Parathyroid adenoma (tissue), 2 donors: Measurements from ENCODE around the gene TMEM200B.
"Not testable (repeated sequence)": the region's sequence is repeated elsewhere in the genome, so short reads cannot be mapped to it uniquely, and the experiment has no call there.

Source experiments
- H2AFZ ChIP-seq: fragments of 300-600 bp; sonication (generic); one replicate; pipeline ENCODE4 v1.7.0; 2017; ENCODE audit warnings: antibody characterized with exemption, mild to moderate bottlenecking
- H3K27ac ChIP-seq: fragments of 300-600 bp; sonication (generic); one replicate; pipeline ENCODE4 v1.7.0; 2017
- H3K27me3 ChIP-seq: fragments of 300-600 bp; sonication (generic); one replicate; pipeline ENCODE4 v1.7.0; 2017; ENCODE audit warnings: low read length; ENCODE audit not compliant: control insufficient read depth, insufficient read depth
- H3K36me3 ChIP-seq: fragments of 300-600 bp; sonication (generic); one replicate; pipeline ENCODE4 v1.7.0; 2017; ENCODE audit warnings: low read length; ENCODE audit not compliant: control insufficient read depth, insufficient read depth
- H3K4me1 ChIP-seq: fragments of 300-600 bp; sonication (generic); one replicate; pipeline ENCODE4 v1.7.0; 2017; ENCODE audit warnings: control low read depth
- H3K4me2 ChIP-seq: fragments of 300-600 bp; sonication (generic); one replicate; pipeline ENCODE4 v1.7.0; 2017; ENCODE audit warnings: low read length
- H3K4me3 ChIP-seq: fragments of 300-600 bp; sonication (generic); one replicate; pipeline ENCODE4 v1.7.0; 2017; ENCODE audit warnings: low read depth, low read length
- H3K79me2 ChIP-seq: fragments of 300-600 bp; sonication (generic); one replicate; pipeline ENCODE4 v1.7.0; 2017; ENCODE audit warnings: control low read depth
- H3K9ac ChIP-seq: fragments of 300-600 bp; sonication (generic); one replicate; pipeline ENCODE4 v1.7.0; 2017; ENCODE audit warnings: mild to moderate bottlenecking
- H3K9me3 ChIP-seq: fragments of 300-600 bp; sonication (generic); one replicate; pipeline ENCODE4 v1.7.0; 2017; ENCODE audit warnings: low read length; ENCODE audit not compliant: control insufficient read depth
- CTCF ChIP-seq: fragments of 300-600 bp; sonication (generic); IDR thresholded peaks from one replicate; pipeline ENCODE4 v1.7.0; 2017; ENCODE audit warnings: antibody characterized with exemption, mild to moderate bottlenecking
- donor health status: primary hyperparathyroidism.

TMEM200B gene

GRCh38 chr1:29136391-29136915 is 12.8 kb upstream of the TMEM200B start:
- H3K36me3 ChIP-seq: no peaks in the 10 kb centered on the region
- H2AFZ ChIP-seq: no peak overlapping the region
- H3K4me3 ChIP-seq: no peak overlapping the region
- H3K27ac ChIP-seq: no peak overlapping the region
- no peak for TF ChIP-seq CTCF
- H3K4me1 ChIP-seq: no peaks in the 10 kb centered on the region
- no peaks in the 10 kb centered on the region for H3K79me2 ChIP-seq
- no peaks in the 10 kb centered on the region for H3K27me3 ChIP-seq
- H3K4me2 ChIP-seq: no peak overlapping the region
- no peaks in the 10 kb centered on the region for H3K9me3 ChIP-seq
- no peak overlapping the region for H3K9ac ChIP-seq

DNA sequence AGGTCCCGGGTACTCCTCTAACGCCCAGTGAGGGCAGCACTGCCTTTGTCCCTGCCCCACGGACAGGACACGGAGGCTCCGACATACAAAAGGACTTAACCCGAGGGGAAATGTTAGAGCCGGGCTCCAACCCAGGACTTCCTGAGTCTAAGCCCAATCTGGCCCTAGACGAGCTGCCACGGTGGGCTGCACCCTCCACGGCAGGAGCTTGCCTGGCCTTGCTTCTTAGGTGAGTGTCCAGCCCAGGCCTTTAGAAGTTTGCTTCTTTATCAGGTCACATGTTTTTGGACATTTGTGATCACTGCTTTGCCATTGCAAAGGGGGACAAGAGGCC is 11.0 kb upstream of the TMEM200B start:
- no peak overlapping the region for H2AFZ ChIP-seq
- no peak overlapping the region for H3K4me3 ChIP-seq
- H3K9me3 ChIP-seq: no peaks in the 10 kb centered on the region
- H3K4me2 ChIP-seq: no peak overlapping the region
- H3K4me1 ChIP-seq: no peaks in the 10 kb centered on the region
- no peak overlapping the region for H3K27ac ChIP-seq
- H3K9ac ChIP-seq: no peak overlapping the region
- no peaks in the 10 kb centered on the region for H3K36me3 ChIP-seq
- no peaks in the 10 kb centered on the region for H3K79me2 ChIP-seq
- no peaks in the 10 kb centered on the region for H3K27me3 ChIP-seq
- TF ChIP-seq CTCF: no peak

- no peak overlapping the region for H3K4me2 ChIP-seq
- H3K9me3 ChIP-seq: no peaks in the 10 kb centered on the region
- no peaks in the 10 kb centered on the region for H3K79me2 ChIP-seq
- no peak for TF ChIP-seq CTCF
- H3K36me3 ChIP-seq: no peaks in the 10 kb centered on the region
- H3K4me1 ChIP-seq: no peaks in the 10 kb centered on the region
- H3K4me3 ChIP-seq: no peak overlapping the region
- H3K27me3 ChIP-seq: no peaks in the 10 kb centered on the region
- H2AFZ ChIP-seq: no peak overlapping the region
- H3K27ac ChIP-seq: no peak overlapping the region
- no peak overlapping the region for H3K9ac ChIP-seq
These were observed 10.4 kb upstream of the TMEM200B start for GRCh38 chr1:29133861-29134694.

DNA sequence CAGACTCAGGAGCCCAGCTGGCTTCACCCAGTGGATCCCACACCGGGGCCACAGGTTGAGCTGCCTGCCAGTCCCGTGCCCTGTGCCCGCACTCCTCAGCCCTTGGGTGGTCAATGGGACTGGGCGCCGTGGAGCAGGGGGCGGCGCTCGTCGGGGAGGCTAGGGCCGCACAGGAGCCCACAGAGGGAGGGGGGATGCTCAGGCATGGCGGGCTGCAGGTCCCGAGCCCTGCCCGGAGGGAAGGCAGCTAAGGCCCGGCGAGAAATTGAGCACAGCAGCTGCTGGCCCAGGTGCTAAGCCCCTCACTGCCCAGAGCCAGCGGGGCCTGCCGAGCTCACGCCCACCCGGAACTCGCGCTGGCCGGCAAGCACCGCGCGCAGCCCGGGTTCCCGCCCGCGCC is 7.4 kb upstream of the TMEM200B start:
- not testable (repeated sequence) for H3K27ac ChIP-seq, H3K9ac ChIP-seq, H3K4me1 ChIP-seq, H3K4me2 ChIP-seq, H3K27me3 ChIP-seq, H2AFZ ChIP-seq, H3K4me3 ChIP-seq, H3K36me3 ChIP-seq, H3K9me3 ChIP-seq, H3K79me2 ChIP-seq

- no peaks in the 10 kb centered on the region for H3K4me1 ChIP-seq
- H3K9ac ChIP-seq: no peak overlapping the region
- H3K79me2 ChIP-seq: no peaks in the 10 kb centered on the region
- H3K27ac ChIP-seq: no peak overlapping the region
- no peaks in the 10 kb centered on the region for H3K9me3 ChIP-seq
- no peaks in the 10 kb centered on the region for H3K27me3 ChIP-seq
- no peak overlapping the region for H2AFZ ChIP-seq
- H3K36me3 ChIP-seq: no peaks in the 10 kb centered on the region
- no peak for TF ChIP-seq CTCF
- H3K4me2 ChIP-seq: no peak overlapping the region
- no peak overlapping the region for H3K4me3 ChIP-seq
These were observed 6.2 kb upstream of the TMEM200B start for GRCh38 chr1:29129916-29130315.
